ENCODE measurements around the gene MYO18A.
"Not testable (repeated sequence)": the region's sequence is repeated elsewhere in the genome, so short reads cannot be mapped to it uniquely, and the experiment has no call there.

Gene MYO18A

DNA sequence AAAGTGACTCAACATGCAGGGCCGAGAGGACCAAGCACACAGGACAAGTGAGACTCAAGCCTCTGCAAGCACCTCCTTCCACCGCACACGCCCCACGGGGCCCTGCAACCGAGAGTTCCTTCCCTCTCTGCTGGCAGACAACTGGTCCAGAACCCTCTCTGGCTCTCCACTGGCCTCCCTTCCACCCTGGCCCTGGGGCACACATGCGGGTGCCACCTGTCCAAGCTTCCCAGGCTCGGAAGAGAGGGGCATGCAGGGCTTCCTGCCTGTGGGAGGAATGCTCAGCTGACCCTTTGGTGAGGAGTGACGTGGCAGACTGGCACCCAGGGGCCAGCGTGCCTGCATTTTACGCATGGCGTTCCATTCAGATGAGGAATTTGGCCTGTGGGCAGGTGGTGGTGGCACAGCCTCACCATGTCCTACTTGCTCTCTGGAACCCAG is 77.4 kb downstream of the MYO18A start:
- H3K27ac Mint-ChIP-seq: no peak overlapping the region

DNA sequence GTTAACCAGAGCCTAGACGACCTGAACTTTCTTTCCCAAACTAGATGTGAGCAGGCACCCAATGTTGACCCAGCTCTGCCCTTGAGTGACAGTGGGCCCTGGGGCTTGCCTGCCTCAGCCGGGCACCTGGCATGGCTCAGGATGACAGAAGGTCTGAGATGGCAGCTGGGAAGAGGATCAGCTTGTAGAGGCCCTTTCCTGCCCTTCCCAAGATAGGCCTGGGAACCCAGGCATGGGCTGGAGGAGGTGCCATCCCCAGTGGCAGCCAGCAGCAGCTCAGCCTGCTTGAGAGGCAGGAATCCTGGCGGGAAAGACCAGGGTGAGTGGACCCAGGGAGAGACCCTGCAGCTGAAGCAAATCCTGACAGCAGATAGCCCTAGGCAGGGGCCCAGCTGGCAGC is 78.2 kb downstream of the MYO18A start:
- no peaks in the 10 kb centered on the region for H3K27me3 Mint-ChIP-seq
- H3K36me3 Mint-ChIP-seq: peaks cover 4% of the 10 kb centered on the region
- H3K4me1 Mint-ChIP-seq: peaks cover 3% of the 10 kb centered on the region
- H3K27ac Mint-ChIP-seq: no peak overlapping the region
- H3K4me3 Mint-ChIP-seq: no peak overlapping the region
- H3K9me3 Mint-ChIP-seq: no peaks in the 10 kb centered on the region

More for the DNA sequence above, 77.4 kb downstream of the MYO18A start:
- no peaks in the 10 kb centered on the region for H3K27me3 Mint-ChIP-seq
- H3K4me3 Mint-ChIP-seq: no peak overlapping the region
- H3K9me3 Mint-ChIP-seq: no peaks in the 10 kb centered on the region
- peaks cover 4% of the 10 kb centered on the region for H3K36me3 Mint-ChIP-seq
- peaks cover 3% of the 10 kb centered on the region for H3K4me1 Mint-ChIP-seq

DNA sequence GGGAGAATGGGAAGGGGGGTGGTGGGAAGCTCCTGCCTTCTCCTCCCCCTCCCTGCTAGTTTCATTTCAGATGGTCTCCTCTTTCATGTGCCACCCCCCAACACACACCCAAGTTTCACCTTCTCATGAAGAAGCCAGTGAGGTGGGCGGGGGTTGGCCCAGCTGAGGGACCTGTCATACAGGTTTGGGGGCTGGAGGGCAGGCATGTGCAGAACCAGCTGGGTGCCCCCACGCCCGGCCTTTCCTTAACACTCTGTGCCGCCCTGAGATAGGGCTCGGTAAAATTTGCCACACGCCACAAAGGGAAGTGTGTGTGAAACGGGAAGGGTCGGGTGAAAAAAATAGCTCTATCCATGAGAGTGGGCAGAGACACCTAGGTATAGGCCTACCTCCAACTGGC is 79.9 kb downstream of the MYO18A start:
- H3K36me3 Mint-ChIP-seq: peaks cover 4% of the 10 kb centered on the region
- no peaks in the 10 kb centered on the region for H3K9me3 Mint-ChIP-seq
- H3K27ac Mint-ChIP-seq: no peak overlapping the region
- peaks cover 3% of the 10 kb centered on the region for H3K4me1 Mint-ChIP-seq
- no peak overlapping the region for H3K4me3 Mint-ChIP-seq
- no peaks in the 10 kb centered on the region for H3K27me3 Mint-ChIP-seq

DNA sequence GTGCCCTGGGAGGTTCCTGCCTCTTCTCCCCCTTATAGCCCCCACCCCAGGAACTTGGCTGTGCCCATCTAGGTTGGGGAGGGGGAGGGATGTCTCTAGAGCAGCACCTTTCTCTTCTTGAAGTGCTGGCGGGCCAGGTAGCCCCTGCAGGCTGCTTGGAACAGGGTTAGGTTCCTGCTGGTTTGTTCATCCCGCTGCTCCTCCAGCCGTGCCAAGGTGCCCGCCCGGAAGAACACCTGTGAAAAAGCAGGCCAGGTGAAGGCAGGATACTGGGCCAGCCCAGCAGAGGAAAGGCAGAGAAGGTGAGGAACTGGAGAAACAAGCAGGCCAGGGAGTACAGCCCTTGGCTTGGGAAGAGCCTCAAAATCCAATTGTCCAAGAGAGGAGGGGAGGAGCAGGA is 80.7 kb downstream of the MYO18A start:
- Mint-ChIP-seq H3K4me1 (peaks cover 3% of the 10 kb centered on the region), H3K36me3 (peaks cover 4% of the 10 kb centered on the region), H3K27ac (peak overlapping the region; percentile 24), H3K9me3 (no peaks in the 10 kb centered on the region), H3K4me3 (no peak overlapping the region), H3K27me3 (no peaks in the 10 kb centered on the region)

DNA sequence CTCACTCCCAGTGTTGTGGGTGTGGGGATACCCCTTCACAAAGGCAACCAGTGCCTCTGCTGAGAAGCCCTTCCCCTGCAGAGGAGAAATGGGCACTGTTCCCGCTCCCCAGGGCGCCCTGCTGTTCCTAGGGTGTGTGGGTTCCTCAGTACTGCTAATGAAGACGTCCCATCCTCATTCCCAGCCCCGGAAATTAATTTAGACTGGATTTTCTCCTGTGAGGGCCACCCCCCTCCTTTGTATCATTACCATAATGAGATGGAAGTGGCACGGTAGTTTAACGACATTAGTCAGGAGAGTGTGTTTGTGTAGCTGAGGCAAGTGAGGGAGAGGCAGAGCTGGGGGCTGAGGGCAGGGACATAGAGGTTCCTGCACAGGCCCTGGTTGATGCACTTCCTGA is 84.1 kb downstream of the MYO18A start:
- no peak overlapping the region for H3K27ac Mint-ChIP-seq
- H3K27me3 Mint-ChIP-seq: no peaks in the 10 kb centered on the region
- H3K36me3 Mint-ChIP-seq: peaks cover 2% of the 10 kb centered on the region
- H3K9me3 Mint-ChIP-seq: no peaks in the 10 kb centered on the region
- H3K4me1 Mint-ChIP-seq: no peaks in the 10 kb centered on the region
- H3K4me3 Mint-ChIP-seq: no peak overlapping the region

DNA sequence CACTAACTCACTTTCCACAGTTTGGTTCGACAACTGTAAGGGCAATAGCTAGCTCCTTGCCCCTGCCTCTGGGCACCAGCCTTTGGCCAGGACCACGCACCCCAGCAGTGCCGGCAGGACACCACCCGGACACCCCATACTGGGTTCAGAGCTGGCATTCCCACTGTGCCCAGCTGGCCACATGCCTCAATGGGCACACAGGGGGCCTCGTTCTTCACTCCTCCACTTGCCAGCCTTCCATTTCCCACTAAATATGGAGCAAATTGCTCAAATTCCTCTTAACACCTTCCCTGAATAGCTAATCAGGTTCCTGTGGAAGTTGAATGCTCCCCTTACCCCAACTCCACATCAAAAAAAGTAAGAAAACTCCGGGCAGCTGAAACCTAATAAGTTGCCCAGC is 84.8 kb downstream of the MYO18A start:
- H3K9me3 Mint-ChIP-seq: no peaks in the 10 kb centered on the region
- no peaks in the 10 kb centered on the region for H3K27me3 Mint-ChIP-seq
- no peaks in the 10 kb centered on the region for H3K4me1 Mint-ChIP-seq
- no peak overlapping the region for H3K4me3 Mint-ChIP-seq
- peaks cover 2% of the 10 kb centered on the region for H3K36me3 Mint-ChIP-seq
- no peak overlapping the region for H3K27ac Mint-ChIP-seq

DNA sequence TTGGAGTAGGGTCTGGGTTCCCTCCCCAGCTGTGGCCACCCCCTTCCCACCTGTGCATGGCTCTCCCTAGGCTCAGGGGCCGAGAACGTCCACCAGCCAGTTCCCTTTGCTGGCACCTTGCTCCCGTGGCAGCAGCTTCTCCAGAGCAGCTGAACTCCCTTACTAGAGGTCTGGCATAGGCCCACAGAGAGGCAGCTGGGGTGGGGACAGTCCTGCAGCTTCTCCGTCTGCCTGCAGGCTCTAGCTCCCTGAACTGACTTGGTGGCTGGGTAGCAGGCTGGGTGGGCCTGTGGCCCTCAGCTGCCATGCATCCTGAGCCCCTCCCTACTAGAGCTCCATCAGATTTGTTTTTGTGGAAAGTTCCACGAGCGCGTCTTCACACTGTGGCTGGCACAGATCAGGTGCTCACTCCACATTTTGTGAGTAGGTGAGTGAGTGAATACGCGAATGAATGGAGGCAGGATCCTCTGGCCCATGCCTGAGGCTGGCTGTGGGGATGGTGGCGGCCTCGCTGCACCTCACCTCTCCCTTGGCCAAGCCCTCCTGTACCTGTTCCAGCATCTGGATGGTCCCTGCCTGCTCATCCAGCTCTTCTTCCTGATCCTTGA is 86.0 kb downstream of the MYO18A start:
- H3K36me3 Mint-ChIP-seq: peaks cover 3% of the 10 kb centered on the region
- H3K4me1 Mint-ChIP-seq: no peaks in the 10 kb centered on the region
- H3K4me3 Mint-ChIP-seq: no peak overlapping the region
- H3K27me3 Mint-ChIP-seq: no peaks in the 10 kb centered on the region
- H3K9me3 Mint-ChIP-seq: no peaks in the 10 kb centered on the region
- H3K27ac Mint-ChIP-seq: no peak overlapping the region

DNA sequence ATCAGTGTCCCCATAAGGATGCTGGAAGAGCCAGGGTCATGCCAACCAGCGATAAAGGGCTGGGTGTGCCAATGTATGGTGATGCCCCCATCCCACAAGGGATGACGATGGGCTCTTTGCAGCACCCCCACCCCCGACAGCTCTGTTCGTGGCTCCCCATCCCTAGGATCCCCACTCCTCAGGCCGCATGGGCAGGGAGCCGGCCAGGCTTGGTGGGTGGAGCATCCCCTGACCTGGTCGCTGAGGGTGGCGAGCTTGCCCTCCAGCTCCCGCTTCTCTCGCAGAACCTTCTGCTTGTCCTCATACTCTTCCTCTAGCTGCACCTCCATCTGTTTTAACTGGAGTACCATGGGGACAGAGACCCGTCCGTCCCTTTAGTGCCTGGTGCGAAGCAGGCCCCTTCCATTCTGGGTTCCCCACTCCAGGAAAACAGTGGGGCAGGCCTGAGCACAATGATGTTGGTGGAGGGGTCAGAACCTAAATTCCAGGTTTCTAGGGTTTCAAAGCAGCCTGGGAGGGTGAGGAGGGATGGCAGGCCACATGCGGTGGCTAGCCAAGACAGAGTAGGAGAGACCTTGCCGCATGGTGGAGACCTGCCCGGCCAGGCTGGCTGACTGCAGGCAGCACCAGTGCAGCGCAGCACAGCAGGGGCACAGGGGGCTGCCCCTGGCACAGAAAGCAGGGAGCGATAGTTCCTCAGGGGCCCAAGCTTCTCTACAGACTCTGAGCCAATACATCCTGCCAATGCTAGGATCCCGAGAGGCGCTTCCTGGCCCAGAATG is 86.9 kb downstream of the MYO18A start:
- Mint-ChIP-seq H3K27me3 (no peaks in the 10 kb centered on the region), H3K27ac (no peak overlapping the region), H3K4me3 (no peak overlapping the region), H3K9me3 (no peaks in the 10 kb centered on the region), H3K36me3 (peaks cover 4% of the 10 kb centered on the region), H3K4me1 (no peaks in the 10 kb centered on the region)

DNA sequence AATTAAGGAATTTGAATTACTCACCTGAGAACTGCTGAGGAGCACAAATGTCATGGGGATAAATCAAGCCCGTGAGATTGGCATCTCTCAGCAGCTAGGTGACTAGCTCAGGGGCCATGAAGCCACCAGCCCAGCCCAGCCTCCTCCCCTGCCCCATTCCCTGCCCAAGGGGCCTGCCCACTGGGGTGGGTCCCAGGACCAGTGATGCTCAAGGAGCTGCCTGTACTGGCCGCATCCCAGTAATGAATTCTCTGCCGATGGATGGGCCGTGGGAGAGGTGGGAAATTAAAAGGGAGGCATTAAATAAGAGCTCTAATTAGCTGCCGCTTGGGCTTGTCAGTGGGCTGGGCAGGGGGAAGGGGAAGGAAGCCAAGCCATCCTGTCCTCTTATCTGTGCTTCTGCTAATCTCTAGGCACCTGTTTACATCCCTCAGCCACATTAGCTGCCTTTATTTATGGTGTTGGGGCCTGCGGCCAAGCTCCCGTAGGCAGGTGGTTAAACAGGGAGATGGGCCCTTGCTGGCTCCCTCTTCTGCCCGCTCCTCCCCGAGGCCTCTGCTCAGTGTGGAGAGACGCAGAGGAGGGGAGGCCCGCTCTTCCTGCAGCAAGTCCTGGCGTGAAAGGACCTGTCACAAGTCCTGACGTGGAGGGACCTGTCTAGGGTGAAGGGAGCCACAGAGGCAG is 88.5 kb downstream of the MYO18A start:
- no peaks in the 10 kb centered on the region for H3K9me3 Mint-ChIP-seq
- H3K27ac Mint-ChIP-seq: no peak overlapping the region
- H3K4me1 Mint-ChIP-seq: no peaks in the 10 kb centered on the region
- H3K4me3 Mint-ChIP-seq: no peak overlapping the region
- H3K36me3 Mint-ChIP-seq: peaks cover 4% of the 10 kb centered on the region
- H3K27me3 Mint-ChIP-seq: no peaks in the 10 kb centered on the region

DNA sequence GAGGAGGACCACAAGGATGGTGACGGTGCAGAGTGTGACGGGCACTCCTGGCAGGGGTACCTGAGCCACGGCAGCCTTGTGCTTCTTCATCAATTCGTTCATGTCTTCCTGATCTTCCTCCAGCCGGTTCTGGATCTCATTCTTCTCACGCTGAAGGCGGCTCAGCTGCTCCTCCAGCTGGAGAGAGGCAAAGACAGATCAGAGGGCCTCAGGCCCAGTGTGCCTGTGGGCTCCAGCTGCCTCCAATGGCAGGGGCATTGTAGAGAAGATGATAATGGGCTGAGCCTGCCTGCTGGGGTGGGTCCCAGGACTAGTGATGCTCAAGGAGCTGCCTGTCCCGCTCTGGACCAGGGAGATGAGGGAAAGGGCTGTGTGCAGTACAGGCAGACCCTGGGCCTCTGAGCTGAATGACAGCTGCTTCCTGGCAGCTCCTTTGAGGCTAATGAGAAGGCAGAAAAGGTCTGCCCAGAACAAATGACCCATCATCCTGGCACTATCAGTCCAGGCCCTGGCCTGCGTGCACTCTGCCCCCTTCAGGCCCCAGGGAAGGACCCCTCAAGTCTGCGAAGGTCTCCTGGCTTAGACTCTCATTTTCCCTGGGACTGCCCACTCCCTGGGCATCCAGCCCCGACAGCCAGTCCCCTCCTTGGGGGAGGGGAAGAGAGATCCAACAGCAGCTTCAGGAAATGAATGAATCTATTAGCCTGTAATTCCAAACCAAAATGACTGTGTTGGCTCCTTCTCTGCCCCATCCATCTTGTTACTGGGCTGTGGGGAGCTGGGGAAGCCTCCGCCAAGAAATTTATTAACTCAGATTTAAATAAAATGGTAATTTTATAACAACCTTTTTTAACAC is 89.2 kb downstream of the MYO18A start:
- Mint-ChIP-seq H3K9me3 (no peaks in the 10 kb centered on the region), H3K27ac (no peak overlapping the region), H3K4me3 (no peak overlapping the region), H3K4me1 (no peaks in the 10 kb centered on the region), H3K27me3 (no peaks in the 10 kb centered on the region), H3K36me3 (peaks cover 4% of the 10 kb centered on the region)

DNA sequence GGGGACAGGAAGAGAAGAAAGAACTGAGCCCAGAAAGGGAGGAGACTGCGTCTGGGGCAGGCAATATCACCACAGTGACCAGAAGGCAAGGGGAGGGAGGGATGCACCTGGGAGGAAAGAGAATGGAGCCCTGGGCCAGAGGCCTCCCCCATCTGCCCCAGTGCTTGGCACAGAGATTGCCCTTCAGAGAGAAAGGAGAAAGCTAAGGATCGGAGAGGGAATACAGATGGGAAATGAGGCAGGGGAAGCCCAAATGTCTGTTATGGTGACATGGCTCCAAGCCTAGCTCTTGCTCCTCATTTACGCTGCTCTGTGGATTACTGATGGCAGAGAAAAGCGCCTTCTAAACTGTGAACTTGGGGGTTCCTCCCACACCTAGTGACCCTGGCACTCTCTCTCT is 90.1 kb downstream of the MYO18A start:
- Mint-ChIP-seq H3K4me1 (no peaks in the 10 kb centered on the region), H3K36me3 (peaks cover 4% of the 10 kb centered on the region), H3K9me3 (no peaks in the 10 kb centered on the region), H3K4me3 (no peak overlapping the region), H3K27me3 (no peaks in the 10 kb centered on the region), H3K27ac (no peak overlapping the region)

DNA sequence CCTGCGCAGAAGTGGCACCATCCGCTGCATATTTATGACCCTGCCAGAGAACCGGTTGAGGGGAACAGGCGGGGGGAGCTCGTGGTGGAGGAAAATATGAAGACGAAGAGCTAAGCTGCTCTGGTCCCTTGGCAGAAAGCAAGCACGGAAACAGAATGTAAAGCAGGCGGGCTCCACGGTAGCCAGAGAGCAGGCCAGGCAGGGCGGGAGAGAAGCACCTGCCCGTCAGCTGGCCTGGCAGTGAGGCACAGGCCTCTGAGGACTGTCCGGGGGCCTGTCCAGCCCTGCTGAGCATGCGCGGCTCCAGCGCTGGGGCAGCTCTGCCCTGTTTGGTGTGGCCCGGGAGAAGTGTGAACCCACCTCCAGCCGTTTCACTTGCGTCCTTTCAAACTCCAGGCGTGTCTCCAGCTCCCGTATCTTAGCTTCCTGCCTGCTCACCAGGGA is 90.6 kb downstream of the MYO18A start:
- Mint-ChIP-seq H3K27me3 (no peaks in the 10 kb centered on the region), H3K27ac (no peak overlapping the region), H3K9me3 (no peaks in the 10 kb centered on the region), H3K4me3 (no peak overlapping the region), H3K36me3 (peaks cover 4% of the 10 kb centered on the region), H3K4me1 (no peaks in the 10 kb centered on the region)

DNA sequence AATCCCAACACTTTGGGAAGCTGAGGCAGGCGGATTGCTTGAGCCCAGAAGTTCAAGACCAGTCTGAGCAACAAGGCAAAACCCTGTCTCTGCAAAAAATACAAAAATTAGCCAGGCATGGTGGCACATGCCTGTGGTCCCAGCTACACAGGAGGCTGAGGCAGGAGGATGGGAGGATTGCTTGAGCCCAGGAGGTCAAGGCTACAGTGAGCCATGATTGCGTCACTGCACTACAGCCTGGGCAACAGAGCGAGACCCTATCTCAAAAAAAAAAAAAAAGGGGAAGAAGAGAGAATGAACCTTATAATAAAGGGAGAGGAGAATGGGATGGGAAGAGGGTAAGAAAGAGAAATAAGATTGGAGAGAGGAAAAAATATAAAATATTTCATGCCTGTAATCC is 91.4 kb downstream of the MYO18A start:
- H3K4me3 Mint-ChIP-seq, H3K27me3 Mint-ChIP-seq, H3K27ac Mint-ChIP-seq, H3K4me1 Mint-ChIP-seq, H3K36me3 Mint-ChIP-seq, H3K9me3 Mint-ChIP-seq: not testable (repeated sequence)

DNA sequence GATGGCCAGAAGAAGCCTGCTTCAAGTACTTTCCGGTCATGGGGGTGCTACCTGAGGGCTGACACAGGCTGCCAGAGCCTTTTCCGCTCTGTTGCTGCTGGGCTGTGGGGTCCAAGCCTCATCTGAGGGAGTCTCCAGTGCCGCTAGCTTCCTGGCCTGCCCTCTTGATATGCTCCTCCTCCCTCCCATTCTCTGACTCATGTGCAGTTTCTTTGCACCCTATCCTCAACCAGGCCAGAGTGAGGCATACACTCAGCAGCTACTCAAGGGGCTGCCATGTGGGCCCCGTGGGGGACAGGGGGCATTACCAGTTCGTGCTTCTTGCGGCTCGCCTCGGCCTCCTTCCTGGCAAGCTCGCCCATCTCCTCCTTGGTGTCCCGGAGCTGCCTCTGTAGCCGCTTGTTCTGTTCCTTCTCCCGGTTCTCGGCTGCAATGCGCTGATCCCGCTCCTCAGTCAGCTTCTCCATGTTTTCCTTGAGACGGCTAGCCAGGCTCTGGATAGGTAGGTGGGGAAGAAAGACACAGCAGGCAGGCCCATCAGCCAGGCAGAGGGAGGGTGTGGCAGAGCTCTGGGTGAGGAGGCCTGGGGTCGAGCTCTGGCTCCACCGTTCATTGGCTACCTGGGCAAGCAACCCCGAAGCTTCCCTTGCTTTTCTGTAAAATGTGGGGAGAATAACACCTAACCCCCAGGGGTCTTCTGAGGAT is 93.4 kb downstream of the MYO18A start:
- Mint-ChIP-seq H3K27me3 (no peaks in the 10 kb centered on the region), H3K9me3 (no peaks in the 10 kb centered on the region), H3K4me3 (no peak overlapping the region), H3K4me1 (no peaks in the 10 kb centered on the region), H3K27ac (no peak overlapping the region), H3K36me3 (peaks cover 4% of the 10 kb centered on the region)

DNA sequence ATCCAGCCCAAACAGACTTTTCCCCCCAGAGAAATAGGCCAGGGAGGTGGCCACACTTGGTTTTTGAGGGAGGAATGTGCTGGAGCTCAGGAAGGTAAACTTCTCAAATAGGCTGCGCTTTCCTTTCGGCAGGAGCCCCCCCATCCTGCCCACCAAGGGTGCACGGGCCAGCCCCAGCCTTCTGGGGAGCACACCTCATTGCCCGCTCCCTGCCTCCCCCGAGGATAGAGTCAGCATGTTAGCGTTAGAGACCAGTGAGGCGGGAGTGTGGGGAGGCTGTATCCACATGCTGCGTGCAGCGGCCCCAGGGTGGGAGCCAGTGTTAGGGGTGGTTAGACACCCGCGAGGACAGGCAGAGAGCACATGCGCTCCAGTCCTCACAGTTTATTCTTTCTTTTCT is 95.0 kb downstream of the MYO18A start:
- Mint-ChIP-seq H3K27me3 (no peaks in the 10 kb centered on the region), H3K27ac (no peak overlapping the region), H3K4me1 (no peaks in the 10 kb centered on the region), H3K9me3 (no peaks in the 10 kb centered on the region), H3K36me3 (peaks cover 6% of the 10 kb centered on the region), H3K4me3 (no peak overlapping the region)

All from activated naive CD4-positive, alpha-beta T cell treated with anti-CD3 and anti-CD28 coated beads, Interleukin-2, amount 50 U/mL, for 24 hours (primary cell).